T-cell (primary cell): Measurements from ENCODE around the gene NTN5. TPM values are rescaled to one million over a fixed set of nuclear protein-coding genes. Genes with fewer than 3 reads are reported as not detected.
A peak's percentile ranks its signal among the peaks of the same experiment; 100 is the strongest.

ENCODE experiments used
- ATAC-seq, 4 experiments: fragments of 200-7000 bp in 3 of 4; fragments of 150-1000 bp in 1 of 4; cut with Tn5 transposase; replicated peaks in 1 of 4; 1 replicate in 3 of 4; 2 replicates in 1 of 4; pipeline ENCODE4 v1.10.0; 2021; ENCODE audit warnings: moderate library complexity in 3 of 4, mild to moderate bottlenecking in 2 of 4, moderate number of reproducible peaks in 1 of 4
- CTCF ChIA-PET, 2 donors: fragments of 300-600 bp; sonication (Branson Sonifier 250); formaldehyde crosslinking; loops; one replicate each; lab custom pipeline; 2022; ENCODE audit warnings: antibody characterized with exemption in 2 of 2; lab: Charles Lee
- POLR2A ChIA-PET, 2 donors: fragments of 300-600 bp; sonication (Branson Sonifier 250); formaldehyde crosslinking; loops; one replicate each; lab custom pipeline; 2022; ENCODE audit warnings: antibody characterized with exemption in 2 of 2; lab: Charles Lee
- DNase-seq, 35 experiments: peaks; one replicate each; pipeline versions ENCODE4 v3.0.0 to v3.0.0-alpha.2; 2013 to 2023
- H3K27ac ChIP-seq: one replicate; pipeline ENCODE4 v1.5.1; 2013; ENCODE audit warnings: low read length
- H3K27me3 ChIP-seq, 2 experiments: replicated peaks in 1 of 2; 1 replicate in 1 of 2; 2 replicates in 1 of 2; pipeline versions ENCODE4 v1.6.1 to v1.7.0; 2013; ENCODE audit warnings: low read length in 1 of 2, mixed read lengths in 1 of 2; ENCODE audit not compliant: control insufficient read depth in 2 of 2, insufficient read depth in 2 of 2; ENCODE audit errors: extremely low read depth in 1 of 2
- H3K36me3 ChIP-seq, 2 donors: 1 replicate in 1 of 2; 2 replicates in 1 of 2; pipeline versions ENCODE4 v1.6.1 to v1.7.0; 2013; ENCODE audit warnings: low read length in 1 of 2; ENCODE audit not compliant: control insufficient read depth in 2 of 2, insufficient read depth in 1 of 2; ENCODE audit errors: extremely low read depth in 1 of 2
- H3K4me1 ChIP-seq, 2 experiments: 1 replicate in 1 of 2; 2 replicates in 1 of 2; pipeline versions ENCODE4 v1.6.1 to v1.7.0; 2013; ENCODE audit warnings: low read length in 2 of 2, mixed read lengths in 1 of 2; ENCODE audit not compliant: insufficient read depth in 2 of 2, control insufficient read depth in 1 of 2; ENCODE audit errors: extremely low read depth in 1 of 2
- H3K4me3 ChIP-seq, 2 donors: 1 replicate in 1 of 2; 2 replicates in 1 of 2; pipeline versions ENCODE4 v1.5.1 to v1.7.0; 2013; ENCODE audit warnings: mild to moderate bottlenecking in 2 of 2, low read length in 1 of 2, moderate library complexity in 1 of 2; ENCODE audit not compliant: control insufficient read depth in 1 of 2; ENCODE audit errors: extremely low read depth in 1 of 2
- H3K9me3 ChIP-seq: 2 replicates; pipeline ENCODE4 v1.7.0; 2013
- H3K27ac Mint-ChIP-seq, 2 donors: one replicate each; pipeline ENCODE4 v1.8.0; 2020 to 2021; ENCODE audit warnings: mild to moderate bottlenecking in 2 of 2, mixed read lengths in 2 of 2
- H3K27me3 Mint-ChIP-seq, 2 donors: one replicate each; pipeline ENCODE4 v1.8.0; 2021 to 2022; ENCODE audit warnings: mixed read lengths in 2 of 2
- H3K36me3 Mint-ChIP-seq: one replicate; pipeline ENCODE4 v1.8.0; 2021; ENCODE audit warnings: mixed read lengths
- H3K4me1 Mint-ChIP-seq, 3 donors: one replicate each; pipeline ENCODE4 v1.8.0; 2020 to 2022; ENCODE audit warnings: mixed read lengths in 3 of 3, mild to moderate bottlenecking in 1 of 3
- H3K4me3 Mint-ChIP-seq, 3 donors: one replicate each; pipeline ENCODE4 v1.8.0; 2020 to 2022; ENCODE audit warnings: mild to moderate bottlenecking in 3 of 3, mixed read lengths in 3 of 3, moderate library complexity in 3 of 3
- H3K9me3 Mint-ChIP-seq, 3 donors: one replicate each; pipeline ENCODE4 v1.8.0; 2020 to 2022; ENCODE audit warnings: mixed read lengths in 3 of 3
- WGBS: methylation state at CpG from one replicate; pipeline ENCODE4 v1.1.5; 2013; ENCODE audit warnings: missing lambda C conversion rate; ENCODE audit not compliant: insufficient coverage; 5-methylcytosine and 5-hydroxymethylcytosine counted together
- total RNA-seq, 35 experiments: library from RNA in 6 of 35; stranded (reverse) in 6 of 35; fragments of 120-200 nt in 1 of 35; gene quantifications; one replicate each; pipeline versions ENCODE4 v1.2.1 to v1.2.4 and lab custom pipeline; 2013 to 2026

The NTN5 gene
- total RNA-seq, 5 donors from 2014 or later (not counting 1 experiment from before 2014, with no cell fraction given), result 2.2 to 4.2 (median 3.5) TPM

- peak overlapping the region; percentile 69 for H3K27ac ChIP-seq
- ChIA-PET CTCF (interaction anchor here (0.5 to 0.7 kb wide), 2 partner anchors 22 to 114 kb away, joined by 3 to 4 read pairs; no protein-coding TSS in a partner anchor), POLR2A (interaction anchor here in 1 of 2 donors (0.5 kb wide), 1 partner anchor 17 kb away, joined by 8 read pairs; no protein-coding TSS in a partner anchor)
- peak overlapping the region; percentile 84 to 86 (median 85) for H3K4me3 Mint-ChIP-seq
- H3K4me1 Mint-ChIP-seq, result peaks cover 16 to 21% (median 17%) of the 10 kb centered on the region in 3 donors
- peak overlapping the region; percentile 79 to 80 for H3K27ac Mint-ChIP-seq
- DNase-seq (peak; percentile 90 to 98 (median 95)), ATAC-seq (peak; percentile 92 to 95 (median 94))
- H3K36me3 Mint-ChIP-seq, result no peaks in the 10 kb centered on the region
- peaks cover 2 to 21% of the 10 kb centered on the region in 2 experiments for H3K4me1 ChIP-seq
- peak overlapping the region; percentile 60 to 74 for H3K4me3 ChIP-seq
- 1% methylated on average over 57 of the region's 67 CpGs for WGBS
- no peaks in the 10 kb centered on the region for H3K27me3 Mint-ChIP-seq
- H3K9me3 ChIP-seq, result no peaks in the 10 kb centered on the region
- H3K9me3 Mint-ChIP-seq, result no peaks in the 10 kb centered on the region
- H3K27me3 ChIP-seq, result no peaks in the 10 kb centered on the region
- no peaks in the 10 kb centered on the region for H3K36me3 ChIP-seq
Measured at GRCh38 chr19:48713864-48714755, 41.3 kb upstream of the NTN5 start.

DNA sequence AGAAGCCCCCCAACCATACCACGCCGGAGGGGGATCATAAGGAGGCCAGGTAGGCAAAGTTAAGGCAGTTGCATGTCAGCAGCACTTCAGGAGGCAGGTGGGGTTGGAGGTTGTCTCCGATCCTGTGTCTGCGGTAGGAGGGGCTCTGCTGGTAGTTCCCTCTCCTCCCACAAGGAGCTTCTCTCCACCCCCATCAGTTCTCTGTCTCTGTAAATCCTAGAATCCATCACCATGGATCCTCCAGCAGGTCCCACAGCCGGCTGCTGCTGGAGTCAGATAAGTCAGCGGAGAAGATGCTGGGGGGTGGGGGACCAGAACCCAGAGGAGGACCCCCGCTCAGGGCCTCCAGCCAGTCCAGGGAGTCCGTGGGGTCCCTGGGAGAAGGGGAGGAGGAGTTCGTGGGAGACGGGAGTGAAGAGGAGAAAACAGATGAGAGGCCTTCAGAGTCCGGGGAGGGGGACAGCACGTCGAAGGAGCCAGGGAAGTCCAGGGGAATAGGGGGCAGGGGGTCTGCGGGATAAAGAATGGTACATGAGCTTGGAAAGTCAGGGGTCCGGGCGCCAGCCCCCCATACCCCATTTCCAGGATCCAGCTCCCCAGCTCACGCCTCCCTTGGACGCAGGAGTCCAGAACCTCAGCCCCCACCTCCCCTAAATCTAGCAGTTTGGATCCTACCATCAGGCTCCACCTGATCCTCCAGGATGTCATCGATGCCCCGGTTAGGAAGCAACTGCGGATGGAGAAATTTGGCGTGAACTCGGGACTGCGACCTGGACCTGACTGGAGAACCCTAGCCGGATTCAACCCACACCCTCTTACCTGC, 40.4 kb upstream of the NTN5 start:
- DNase-seq (peak in 1 of 35 experiments; percentile 33), ATAC-seq (no peak)
- Mint-ChIP-seq H3K4me1 (peaks cover 17 to 20% (median 18%) of the 10 kb centered on the region in 3 donors), H3K27ac (peak overlapping the region in 1 of 2 donors; percentile 79), H3K27me3 (no peaks in the 10 kb centered on the region), H3K9me3 (no peaks in the 10 kb centered on the region), H3K36me3 (no peaks in the 10 kb centered on the region), H3K4me3 (peak overlapping the region; percentile 84 to 86 (median 85))
- Histone ChIP-seq H3K4me1 (peaks cover 2 to 21% of the 10 kb centered on the region in 2 experiments), H3K27me3 (no peaks in the 10 kb centered on the region), H3K9me3 (no peaks in the 10 kb centered on the region), H3K36me3 (no peaks in the 10 kb centered on the region), H3K27ac (no peak overlapping the region), H3K4me3 (peak overlapping the region; percentile 60 to 74)
- WGBS, result 5% methylated on average over 13 of the region's 25 CpGs
- POLR2A ChIA-PET, result no interaction called here
- CTCF ChIA-PET, result interaction anchor here in 1 of 2 donors (0.5 to 0.8 kb wide), 2 partner anchors 75 to 643 kb away, joined by 3 to 7 read pairs; no protein-coding TSS in a partner anchor

DNA sequence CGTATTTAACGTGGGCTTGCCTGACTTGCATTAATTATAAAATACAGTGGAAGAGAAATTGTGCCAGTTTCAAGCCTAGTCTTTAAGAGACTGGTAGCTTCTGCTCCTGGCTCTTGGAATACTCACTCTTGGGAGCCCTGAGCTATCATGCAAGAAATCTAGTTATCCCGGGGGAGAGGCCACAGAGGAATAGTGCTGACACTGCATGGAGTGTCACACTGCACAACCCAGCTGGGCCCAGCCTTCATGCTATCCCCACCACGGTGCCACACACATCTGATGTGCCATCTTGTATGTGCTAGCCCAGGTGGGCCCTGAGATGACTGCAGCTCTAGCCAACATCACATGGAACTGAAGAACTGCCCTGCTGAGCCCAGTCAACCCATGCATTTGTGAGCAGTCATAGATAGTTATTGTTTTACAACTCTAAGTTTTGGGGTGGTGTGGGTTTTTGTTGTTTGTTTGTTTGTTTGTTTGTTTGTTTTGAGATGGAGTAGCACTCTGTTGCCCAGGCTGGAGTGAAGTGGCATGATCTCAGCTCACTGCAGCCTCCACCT, 38.4 kb upstream of the NTN5 start:
- ChIA-PET POLR2A (no interaction called here), CTCF (interaction anchor here in 1 of 2 donors (0.7 kb wide), 1 partner anchor 308 kb away, joined by 8 read pairs; no protein-coding TSS in a partner anchor)
- Mint-ChIP-seq H3K4me3 (no peak overlapping the region), H3K27me3 (no peaks in the 10 kb centered on the region), H3K4me1 (peaks cover 17 to 23% (median 20%) of the 10 kb centered on the region in 3 donors), H3K36me3 (peaks cover 7% of the 10 kb centered on the region), H3K9me3 (no peaks in the 10 kb centered on the region), H3K27ac (no peak overlapping the region)
- Histone ChIP-seq H3K27ac (no peak overlapping the region), H3K4me3 (no peak overlapping the region), H3K4me1 (peaks cover 2 to 21% of the 10 kb centered on the region in 2 experiments), H3K9me3 (no peaks in the 10 kb centered on the region), H3K36me3 (peaks cover 0 to 2% of the 10 kb centered on the region in 2 donors), H3K27me3 (no peaks in the 10 kb centered on the region)
- ATAC-seq (no peak), DNase-seq (no peak)
- WGBS, result 95% methylated on average over 2 of the region's 4 CpGs

DNA sequence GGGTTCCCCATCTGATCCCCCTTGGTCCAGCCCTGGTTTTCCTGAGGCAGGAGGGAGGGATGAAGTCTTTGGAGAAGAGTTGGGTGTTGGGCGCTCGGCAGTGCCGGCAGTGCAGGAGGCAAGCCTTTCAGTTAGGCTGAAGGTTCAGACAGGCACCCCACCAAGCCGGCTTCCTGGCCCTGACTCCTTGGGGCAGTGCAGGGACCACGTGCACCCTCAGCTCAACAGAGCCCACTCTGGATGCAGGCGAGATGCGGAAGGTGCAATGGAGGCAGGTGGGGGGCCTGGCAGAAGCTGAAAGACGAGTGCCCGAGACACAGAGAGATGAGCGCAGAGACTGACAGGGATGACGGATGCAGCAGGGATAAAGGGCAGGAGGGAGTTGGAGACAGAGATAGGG, 35.7 kb upstream of the NTN5 start:
- Histone ChIP-seq H3K27ac (no peak overlapping the region), H3K9me3 (no peaks in the 10 kb centered on the region), H3K4me1 (peaks cover 0 to 9% of the 10 kb centered on the region in 2 experiments), H3K4me3 (no peak overlapping the region), H3K27me3 (no peaks in the 10 kb centered on the region), H3K36me3 (peaks cover 0 to 6% of the 10 kb centered on the region in 2 donors)
- CTCF ChIA-PET, result no interaction called here
- Mint-ChIP-seq H3K27ac (no peak overlapping the region), H3K27me3 (no peaks in the 10 kb centered on the region), H3K4me3 (no peak overlapping the region), H3K36me3 (peaks cover 23% of the 10 kb centered on the region), H3K4me1 (peaks cover 7 to 16% (median 8%) of the 10 kb centered on the region in 3 donors), H3K9me3 (no peaks in the 10 kb centered on the region)
- no peak for DNase-seq
- POLR2A ChIA-PET, result no interaction called here
- WGBS, result 96% methylated on average over 11 of the region's 11 CpGs
- no peak for ATAC-seq

DNA sequence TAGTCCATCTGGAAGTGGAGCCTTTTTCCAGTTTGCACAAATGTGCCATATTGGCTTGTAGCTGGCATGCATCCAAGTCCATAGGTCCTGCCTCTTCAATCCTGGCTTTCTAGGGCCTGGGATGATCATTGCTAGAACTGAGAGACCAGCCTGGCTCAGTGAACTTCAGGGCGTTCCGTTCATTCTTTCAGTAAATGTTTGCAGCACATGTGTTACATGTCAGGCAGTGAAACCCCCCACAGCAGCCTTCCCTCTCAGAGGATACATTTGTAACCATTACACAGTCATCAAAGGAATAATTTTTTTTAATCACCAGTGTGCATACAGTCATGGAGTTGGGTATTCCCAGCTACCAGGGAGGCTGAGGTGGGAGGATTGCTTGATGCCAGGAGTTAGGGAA, 32.6 kb upstream of the NTN5 start:
- peaks cover 0 to 7% (median 0%) of the 10 kb centered on the region in 3 donors for H3K4me1 Mint-ChIP-seq
- H3K27ac ChIP-seq, result no peak overlapping the region
- no peak for DNase-seq

More for the DNA sequence above, 32.6 kb upstream of the NTN5 start:
- Histone ChIP-seq H3K9me3 (no peaks in the 10 kb centered on the region), H3K27me3 (peaks cover 0 to 4% of the 10 kb centered on the region in 2 experiments), H3K4me1 (no peaks in the 10 kb centered on the region), H3K4me3 (no peak overlapping the region), H3K36me3 (peaks cover 3 to 6% of the 10 kb centered on the region in 2 donors)
- no peaks in the 10 kb centered on the region for H3K9me3 Mint-ChIP-seq
- H3K27ac Mint-ChIP-seq, result no peak overlapping the region
- H3K36me3 Mint-ChIP-seq, result peaks cover 38% of the 10 kb centered on the region
- POLR2A ChIA-PET, result no interaction called here
- ATAC-seq, result no peak
- CTCF ChIA-PET, result no interaction called here
- no peaks in the 10 kb centered on the region for H3K27me3 Mint-ChIP-seq
- WGBS, result no CpG with 5 or more reads among the region's 2 CpGs
- H3K4me3 Mint-ChIP-seq, result no peak overlapping the region
